ENCODE data around the gene RNF121. TPM values are rescaled to one million over a fixed set of nuclear protein-coding genes. Genes with fewer than 3 reads are reported as not detected.

RNF121 gene
- total RNA-seq, 2 donors from 2014 or later, result 28.6 to 43.0 TPM

DNA sequence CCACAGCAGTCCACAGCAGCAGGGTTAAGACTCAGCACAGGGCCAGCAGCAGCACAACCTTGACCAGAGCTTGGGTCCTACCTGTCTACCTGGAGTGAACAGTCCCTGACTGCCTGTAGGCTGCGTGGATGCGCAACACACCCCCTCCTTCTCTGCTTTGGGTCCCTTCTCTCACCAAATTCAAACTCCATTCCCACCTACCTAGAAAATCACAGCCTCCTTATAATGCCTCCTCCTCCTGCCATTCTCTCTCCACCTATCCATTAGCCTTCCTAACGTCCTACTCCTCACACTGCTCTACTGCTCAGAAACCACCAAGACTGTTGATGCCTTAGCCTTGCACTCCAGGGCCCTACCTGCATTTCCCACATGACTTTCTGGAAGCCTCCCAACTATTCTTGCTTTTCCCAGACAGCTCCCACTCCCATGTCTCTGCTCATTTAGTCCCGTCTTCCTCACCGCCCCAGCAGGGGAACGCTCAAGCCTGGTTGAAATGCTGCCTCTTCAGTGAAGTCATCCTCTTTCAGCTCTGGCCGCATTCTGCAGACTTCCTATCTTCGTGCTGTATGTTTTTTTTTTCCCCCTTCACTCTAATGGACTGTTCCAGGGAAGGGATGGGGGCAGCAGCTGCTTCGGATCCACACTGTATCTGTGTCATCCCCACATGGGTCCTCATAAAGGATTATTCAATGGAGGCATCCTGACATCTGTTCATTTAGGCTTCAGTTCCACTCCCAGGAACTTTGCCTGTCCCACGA lies 73.2 kb downstream of the RNF121 start:
- peaks cover 43% of the 10 kb centered on the region for H3K36me3 ChIP-seq
- peaks cover 3% of the 10 kb centered on the region for H3K4me1 ChIP-seq
- no peak for DNase-seq
- H3K27ac ChIP-seq, result no peak overlapping the region
- no peak overlapping the region for H3K4me3 ChIP-seq
- TF ChIP-seq, protein P1, sequence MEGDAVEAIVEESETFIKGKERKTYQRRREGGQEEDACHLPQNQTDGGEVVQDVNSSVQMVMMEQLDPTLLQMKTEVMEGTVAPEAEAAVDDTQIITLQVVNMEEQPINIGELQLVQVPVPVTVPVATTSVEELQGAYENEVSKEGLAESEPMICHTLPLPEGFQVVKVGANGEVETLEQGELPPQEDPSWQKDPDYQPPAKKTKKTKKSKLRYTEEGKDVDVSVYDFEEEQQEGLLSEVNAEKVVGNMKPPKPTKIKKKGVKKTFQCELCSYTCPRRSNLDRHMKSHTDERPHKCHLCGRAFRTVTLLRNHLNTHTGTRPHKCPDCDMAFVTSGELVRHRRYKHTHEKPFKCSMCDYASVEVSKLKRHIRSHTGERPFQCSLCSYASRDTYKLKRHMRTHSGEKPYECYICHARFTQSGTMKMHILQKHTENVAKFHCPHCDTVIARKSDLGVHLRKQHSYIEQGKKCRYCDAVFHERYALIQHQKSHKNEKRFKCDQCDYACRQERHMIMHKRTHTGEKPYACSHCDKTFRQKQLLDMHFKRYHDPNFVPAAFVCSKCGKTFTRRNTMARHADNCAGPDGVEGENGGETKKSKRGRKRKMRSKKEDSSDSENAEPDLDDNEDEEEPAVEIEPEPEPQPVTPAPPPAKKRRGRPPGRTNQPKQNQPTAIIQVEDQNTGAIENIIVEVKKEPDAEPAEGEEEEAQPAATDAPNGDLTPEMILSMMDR (IDR thresholded peaks at IDR 0.05), result no peak
- no peaks in the 10 kb centered on the region for H3K9me3 ChIP-seq
- H3K27me3 ChIP-seq, result no peaks in the 10 kb centered on the region
- H3K9ac ChIP-seq (ENCODE audit: low read depth in 2 of 2, low read length in 2 of 2), result no peak overlapping the region
- intact Hi-C loops (cut with DNase I), result no loop called here

DNA sequence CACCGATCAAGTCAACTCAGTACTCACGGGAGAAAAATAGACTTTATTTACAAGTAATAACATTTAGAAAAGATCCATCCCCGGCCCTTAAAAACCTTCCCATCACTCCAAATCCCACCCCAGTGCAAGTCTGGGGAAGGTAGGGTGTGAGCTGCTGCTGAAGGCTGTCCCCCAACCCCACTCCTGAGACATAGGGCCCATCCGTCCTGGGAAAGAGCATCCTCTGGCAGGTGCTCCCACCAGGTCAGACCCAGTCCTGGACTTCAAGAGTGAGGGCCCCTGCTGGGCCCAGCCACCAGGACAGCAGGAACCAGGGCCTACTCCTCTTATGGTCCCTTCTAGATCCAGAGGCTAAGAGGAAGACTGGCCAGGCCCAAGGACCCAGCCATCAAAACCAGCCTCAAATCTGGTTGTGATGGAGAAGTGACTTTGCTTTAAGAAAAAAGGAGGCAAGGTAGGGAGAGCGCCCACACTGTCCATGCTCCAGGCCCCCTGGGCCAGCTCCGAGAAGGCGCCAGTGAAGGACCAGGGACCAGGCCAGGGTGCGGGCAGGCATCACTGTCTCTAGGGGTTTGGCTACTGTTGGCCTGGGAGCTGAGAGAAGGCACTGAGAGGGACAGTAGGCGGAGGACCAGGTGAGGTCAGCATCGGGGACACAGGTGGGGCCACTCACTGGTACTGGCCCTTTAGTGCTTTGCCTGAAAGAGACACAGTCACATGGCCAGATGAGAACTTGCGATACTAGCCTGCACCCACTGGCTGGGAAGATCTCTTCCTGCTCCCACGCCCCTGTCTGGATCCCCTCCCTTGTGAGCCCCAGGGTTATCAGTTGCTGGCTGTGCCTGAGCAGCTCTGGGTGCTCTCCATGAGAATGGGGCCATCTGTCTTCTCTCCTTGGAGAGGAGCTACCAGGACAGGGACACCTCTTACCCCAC lies 74.3 kb downstream of the RNF121 start:
- no peaks in the 10 kb centered on the region for H3K9me3 ChIP-seq
- peaks cover 3% of the 10 kb centered on the region for H3K4me1 ChIP-seq
- no peaks in the 10 kb centered on the region for H3K27me3 ChIP-seq
- no peak for DNase-seq
- TF ChIP-seq, protein P1 (IDR thresholded peaks at IDR 0.05), result no peak
- H3K36me3 ChIP-seq, result peaks cover 50% of the 10 kb centered on the region
- intact Hi-C loops (cut with DNase I), result no loop called here
- no peak overlapping the region for H3K27ac ChIP-seq
- H3K9ac ChIP-seq (ENCODE audit: low read depth in 2 of 2, low read length in 2 of 2), result no peak overlapping the region
- no peak overlapping the region for H3K4me3 ChIP-seq

DNA sequence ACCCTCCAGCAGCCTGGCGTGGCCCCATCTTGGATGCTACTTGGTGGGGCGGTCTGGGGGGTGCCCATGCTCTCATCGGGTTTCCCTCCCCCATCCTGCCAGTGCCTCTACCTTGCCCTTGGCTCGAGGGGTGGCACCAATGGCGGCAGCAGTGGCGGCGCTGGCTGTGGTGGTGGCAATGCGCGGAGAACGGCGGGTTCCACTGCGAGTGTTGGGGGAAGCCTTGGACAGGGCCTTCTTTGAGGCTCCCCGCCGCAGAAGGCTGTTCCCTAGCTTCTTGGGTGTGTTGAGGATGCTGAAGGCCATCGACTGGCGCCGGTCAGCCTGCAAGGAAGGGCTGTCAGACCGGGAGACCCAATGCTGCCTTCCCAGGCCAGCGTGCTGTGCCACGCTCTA lies 74.9 kb downstream of the RNF121 start:
- H3K36me3 ChIP-seq, result peaks cover 57% of the 10 kb centered on the region
- H3K27ac ChIP-seq, result no peak overlapping the region
- H3K9me3 ChIP-seq, result no peaks in the 10 kb centered on the region
- intact Hi-C loops (cut with DNase I), result no loop called here
- peaks cover 3% of the 10 kb centered on the region for H3K4me1 ChIP-seq
- H3K4me3 ChIP-seq, result no peak overlapping the region
- TF ChIP-seq, protein P1 (IDR thresholded peaks at IDR 0.05), result no peak
- no peaks in the 10 kb centered on the region for H3K27me3 ChIP-seq
- no peak overlapping the region for H3K9ac ChIP-seq (ENCODE audit: low read depth in 2 of 2, low read length in 2 of 2)
- no peak for DNase-seq

DNA sequence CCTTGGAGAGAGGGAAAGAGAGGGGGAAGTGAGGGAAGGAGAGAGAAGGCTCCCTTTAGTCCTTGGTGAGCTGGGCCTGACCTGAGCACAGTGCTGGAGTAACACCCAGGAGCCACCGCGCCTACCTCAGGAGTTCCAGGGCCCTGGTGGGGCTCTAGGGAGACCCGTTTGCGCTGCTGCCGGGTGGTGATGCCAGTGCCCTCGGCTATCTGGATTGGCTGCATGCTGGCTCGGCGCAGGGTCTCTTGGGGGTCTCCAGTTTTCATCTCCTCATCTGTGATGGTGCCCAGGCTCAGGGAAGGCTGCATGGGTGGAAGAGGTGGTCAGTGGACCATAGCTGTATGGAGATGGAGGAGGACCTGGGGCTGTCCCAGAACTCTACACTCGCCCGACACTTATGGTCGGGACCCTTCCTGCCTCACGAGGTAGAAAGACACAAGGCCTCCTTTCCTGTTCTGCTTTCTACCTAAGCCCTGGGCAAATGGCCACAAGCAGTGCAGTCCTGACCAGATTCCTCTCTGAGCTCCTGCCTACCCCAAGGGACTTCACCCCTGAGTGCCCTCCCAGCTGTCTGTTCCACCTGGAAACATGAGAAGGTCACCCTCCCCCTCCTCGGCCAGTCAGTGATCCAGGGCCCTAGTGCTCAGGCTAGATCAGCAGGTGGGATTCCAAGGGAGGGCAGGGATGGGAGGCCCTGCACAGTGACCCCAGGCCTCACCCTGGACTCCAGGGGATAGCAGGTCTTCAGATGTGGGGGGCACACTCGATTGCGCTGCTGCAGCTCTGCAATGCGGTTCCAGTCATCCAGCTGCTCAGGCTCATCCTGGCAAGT lies 75.9 kb downstream of the RNF121 start:
- Histone ChIP-seq H3K9ac (ENCODE audit: low read depth in 2 of 2, low read length in 2 of 2) (no peak overlapping the region), H3K36me3 (peaks cover 66% of the 10 kb centered on the region), H3K27ac (no peak overlapping the region), H3K27me3 (no peaks in the 10 kb centered on the region), H3K9me3 (no peaks in the 10 kb centered on the region), H3K4me1 (no peaks in the 10 kb centered on the region), H3K4me3 (no peak overlapping the region)
- no peak for DNase-seq
- TF ChIP-seq, protein P1 (IDR thresholded peaks at IDR 0.05), result no peak
- intact Hi-C loops (cut with DNase I), result no loop called here
